Natural killer cell (primary cell): ENCODE results near the gene C11orf52. TPM values are rescaled to one million over a fixed set of nuclear protein-coding genes. Genes with fewer than 3 reads are reported as not detected.
"Not testable (repeated sequence)": the region's sequence is repeated elsewhere in the genome, so short reads cannot be mapped to it uniquely, and the experiment has no call there.

Source experiments
- ATAC-seq, 3 donors: fragments of 150-1000 bp in 2 of 3; fragments of 200-7000 bp in 1 of 3; cut with Tn5 transposase; 1 replicate in 1 of 3; 2 replicates in 2 of 3; pipeline ENCODE4 v1.10.0; 2021; ENCODE audit warnings: mild to moderate bottlenecking in 2 of 3, moderate library complexity in 2 of 3
- DNase-seq, 2 donors: peaks; one replicate each; pipeline versions ENCODE4 v3.0.0 to v3.0.0-alpha.2; 2013 to 2021; ENCODE audit warnings: mixed read lengths in 1 of 2
- H3K27ac ChIP-seq: one replicate; pipeline ENCODE4 v1.5.1; 2013; ENCODE audit warnings: mild to moderate bottlenecking, low read length
- H3K27me3 ChIP-seq: one replicate; pipeline ENCODE4 v1.6.1; 2013; ENCODE audit warnings: low read length; ENCODE audit not compliant: control insufficient read depth, insufficient read depth
- H3K36me3 ChIP-seq: one replicate; pipeline ENCODE4 v1.6.1; 2013; ENCODE audit warnings: low read length; ENCODE audit not compliant: control insufficient read depth, insufficient read depth
- H3K4me1 ChIP-seq: one replicate; pipeline ENCODE4 v1.6.1; 2013; ENCODE audit warnings: low read length; ENCODE audit not compliant: control insufficient read depth, insufficient read depth
- H3K4me3 ChIP-seq: one replicate; pipeline ENCODE4 v1.5.1; 2013; ENCODE audit warnings: low read length
- H3K9me3 ChIP-seq: one replicate; pipeline ENCODE4 v1.6.1; 2013; ENCODE audit warnings: low read length; ENCODE audit not compliant: control insufficient read depth, insufficient read depth
- H3K27ac Mint-ChIP-seq, 2 donors: one replicate each; pipeline ENCODE4 v1.8.0; 2022; ENCODE audit warnings: mild to moderate bottlenecking in 2 of 2, mixed read lengths in 2 of 2, moderate library complexity in 1 of 2
- H3K27me3 Mint-ChIP-seq, 2 donors: one replicate each; pipeline ENCODE4 v1.8.0; 2022; ENCODE audit warnings: low read depth in 2 of 2, mixed read lengths in 2 of 2
- H3K36me3 Mint-ChIP-seq: one replicate; pipeline ENCODE4 v1.8.0; 2022; ENCODE audit warnings: mixed read lengths
- H3K4me1 Mint-ChIP-seq, 2 donors: one replicate each; pipeline ENCODE4 v1.8.0; 2022; ENCODE audit warnings: mixed read lengths in 2 of 2
- H3K4me3 Mint-ChIP-seq: one replicate; pipeline ENCODE4 v1.8.0; 2022; ENCODE audit warnings: mild to moderate bottlenecking, moderate library complexity, mixed read lengths
- H3K9me3 Mint-ChIP-seq, 2 donors: one replicate each; pipeline ENCODE4 v1.8.0; 2022; ENCODE audit warnings: mixed read lengths in 2 of 2
- WGBS: methylation state at CpG from one replicate; pipeline ENCODE4 v1.1.7; 2013; ENCODE audit warnings: missing lambda C conversion rate; ENCODE audit not compliant: insufficient coverage; 5-methylcytosine and 5-hydroxymethylcytosine counted together
- intact Hi-C: fragments of 100-400 bp; cut with micrococcal nuclease; formaldehyde crosslinking; loops from one replicate; pipeline ENCODE4 v1.14.2; 2022
- total RNA-seq, 4 donors: library from RNA; stranded (reverse); fragments of 120-200 nt in 1 of 4; gene quantifications; one replicate each; pipeline versions ENCODE4 v1.2.3 to v1.2.4, GENCODE V29; 2013 to 2022
- TF ChIP-seq, protein P1 (sequence below): fragments of 200-600 bp; IDR thresholded peaks from one replicate; pipeline ENCODE4 v1.8.0; 2022; ENCODE audit warnings: antibody characterized with exemption

Gene C11orf52
- total RNA-seq, 3 donors from 2014 or later (not counting 1 experiment from before 2014, with no cell fraction given): not detected

GRCh38 chr11:111930472-111930871 is 11.8 kb downstream of the C11orf52 start:
- H3K27ac Mint-ChIP-seq: no peak overlapping the region
- H3K9me3 ChIP-seq: no peaks in the 10 kb centered on the region
- no peak overlapping the region for H3K4me3 Mint-ChIP-seq
- no peaks in the 10 kb centered on the region for H3K27me3 Mint-ChIP-seq
- no peak for ATAC-seq
- TF ChIP-seq, protein P1, sequence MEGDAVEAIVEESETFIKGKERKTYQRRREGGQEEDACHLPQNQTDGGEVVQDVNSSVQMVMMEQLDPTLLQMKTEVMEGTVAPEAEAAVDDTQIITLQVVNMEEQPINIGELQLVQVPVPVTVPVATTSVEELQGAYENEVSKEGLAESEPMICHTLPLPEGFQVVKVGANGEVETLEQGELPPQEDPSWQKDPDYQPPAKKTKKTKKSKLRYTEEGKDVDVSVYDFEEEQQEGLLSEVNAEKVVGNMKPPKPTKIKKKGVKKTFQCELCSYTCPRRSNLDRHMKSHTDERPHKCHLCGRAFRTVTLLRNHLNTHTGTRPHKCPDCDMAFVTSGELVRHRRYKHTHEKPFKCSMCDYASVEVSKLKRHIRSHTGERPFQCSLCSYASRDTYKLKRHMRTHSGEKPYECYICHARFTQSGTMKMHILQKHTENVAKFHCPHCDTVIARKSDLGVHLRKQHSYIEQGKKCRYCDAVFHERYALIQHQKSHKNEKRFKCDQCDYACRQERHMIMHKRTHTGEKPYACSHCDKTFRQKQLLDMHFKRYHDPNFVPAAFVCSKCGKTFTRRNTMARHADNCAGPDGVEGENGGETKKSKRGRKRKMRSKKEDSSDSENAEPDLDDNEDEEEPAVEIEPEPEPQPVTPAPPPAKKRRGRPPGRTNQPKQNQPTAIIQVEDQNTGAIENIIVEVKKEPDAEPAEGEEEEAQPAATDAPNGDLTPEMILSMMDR: no peak
- no peaks in the 10 kb centered on the region for H3K27me3 ChIP-seq
- no peaks in the 10 kb centered on the region for H3K36me3 ChIP-seq
- 87% methylated on average over 3 of the region's 4 CpGs for WGBS
- H3K36me3 Mint-ChIP-seq: no peaks in the 10 kb centered on the region
- peaks cover 9 to 28% of the 10 kb centered on the region in 2 donors for H3K4me1 Mint-ChIP-seq
- no peak for DNase-seq
- H3K4me1 ChIP-seq: peaks cover 18% of the 10 kb centered on the region
- intact Hi-C loops: loop anchor here (5.0 kb wide), 1 partner anchor 352 kb away; no protein-coding TSS in a partner anchor
- H3K27ac ChIP-seq: no peak overlapping the region
- no peak overlapping the region for H3K4me3 ChIP-seq
- H3K9me3 Mint-ChIP-seq: no peaks in the 10 kb centered on the region

DNA sequence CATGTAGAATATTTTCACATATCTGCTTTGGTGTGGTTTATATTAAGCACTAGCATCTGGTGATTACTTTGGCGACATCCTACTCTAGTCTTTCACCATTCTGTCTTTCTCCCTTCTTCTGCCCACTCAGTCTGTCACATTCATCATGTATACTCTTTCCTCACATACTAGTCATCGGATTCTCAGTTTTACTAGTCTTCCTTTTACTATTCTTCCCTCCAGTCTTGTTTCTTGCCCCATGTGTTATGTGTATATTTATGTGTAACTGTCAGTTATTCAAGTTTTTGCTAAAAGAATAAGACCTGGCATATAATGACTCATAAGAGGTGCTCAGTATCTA is 13.9 kb downstream of the C11orf52 start:
- ATAC-seq: no peak
- Histone ChIP-seq H3K4me3 (no peak overlapping the region), H3K9me3 (no peaks in the 10 kb centered on the region), H3K4me1 (peaks cover 15% of the 10 kb centered on the region), H3K36me3 (no peaks in the 10 kb centered on the region), H3K27ac (no peak overlapping the region), H3K27me3 (no peaks in the 10 kb centered on the region)
- DNase-seq: no peak
- Mint-ChIP-seq H3K36me3 (no peaks in the 10 kb centered on the region), H3K4me3 (no peak overlapping the region), H3K27me3 (peaks cover 0 to 3% of the 10 kb centered on the region in 2 donors), H3K4me1 (peaks cover 15 to 25% of the 10 kb centered on the region in 2 donors), H3K9me3 (no peaks in the 10 kb centered on the region), H3K27ac (no peak overlapping the region)
- TF ChIP-seq, protein P1: no peak
- 50% methylated on average over 2 of the region's 2 CpGs for WGBS
- intact Hi-C loops: loop anchor here (5.0 kb wide), 1 partner anchor 350 kb away; no protein-coding TSS in a partner anchor

GRCh38 chr11:111933176-111933575 is 14.5 kb downstream of the C11orf52 start:
- not testable (repeated sequence) for H3K9me3 ChIP-seq, DNase-seq, H3K9me3 Mint-ChIP-seq, H3K4me3 Mint-ChIP-seq, H3K4me3 ChIP-seq, H3K27me3 ChIP-seq, H3K36me3 Mint-ChIP-seq, H3K27ac ChIP-seq, H3K27me3 Mint-ChIP-seq, H3K36me3 ChIP-seq, ATAC-seq, H3K27ac Mint-ChIP-seq
- intact Hi-C loops: loop anchor here (5.0 kb wide), 1 partner anchor 349 kb away; no protein-coding TSS in a partner anchor
- peaks cover 19% of the 10 kb centered on the region for H3K4me1 ChIP-seq
- peaks cover 17 to 25% of the 10 kb centered on the region in 2 donors for H3K4me1 Mint-ChIP-seq
- WGBS: 95% methylated on average over 14 of the region's 14 CpGs

DNA sequence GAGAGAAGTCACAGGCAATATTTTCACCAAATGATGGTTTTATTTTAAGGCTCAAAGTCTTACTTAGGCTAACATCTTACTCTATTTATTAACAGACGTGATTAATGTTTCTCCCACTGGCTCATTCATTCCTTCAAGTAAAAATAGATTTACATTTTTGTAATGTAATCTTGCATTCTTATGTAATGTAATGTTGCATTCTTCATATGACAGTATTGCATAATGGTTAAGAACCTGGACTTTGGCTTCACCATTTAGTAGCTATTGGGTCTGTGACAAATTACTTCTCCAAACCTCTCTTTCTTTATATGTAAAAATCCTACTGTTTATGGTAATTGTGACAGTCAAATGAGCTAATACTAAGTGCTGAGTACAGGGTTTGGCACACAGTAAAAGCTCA is 15.2 kb downstream of the C11orf52 start:
- TF ChIP-seq, protein P1: no peak
- WGBS: no CpG with 5 or more reads among the region's 1 CpG
- Histone ChIP-seq H3K27me3 (no peaks in the 10 kb centered on the region), H3K27ac (no peak overlapping the region), H3K9me3 (no peaks in the 10 kb centered on the region), H3K4me1 (peaks cover 25% of the 10 kb centered on the region), H3K36me3 (no peaks in the 10 kb centered on the region), H3K4me3 (no peak overlapping the region)
- peaks cover 0 to 3% of the 10 kb centered on the region in 2 donors for H3K27me3 Mint-ChIP-seq
- no peaks in the 10 kb centered on the region for H3K36me3 Mint-ChIP-seq
- H3K4me3 Mint-ChIP-seq: no peak overlapping the region
- DNase-seq (no peak), ATAC-seq (no peak)
- H3K27ac Mint-ChIP-seq: no peak overlapping the region
- intact Hi-C loops: loop anchor here (5.0 kb wide), 1 partner anchor 348 kb away; no protein-coding TSS in a partner anchor
- H3K4me1 Mint-ChIP-seq: peaks cover 24 to 31% of the 10 kb centered on the region in 2 donors
- H3K9me3 Mint-ChIP-seq: no peaks in the 10 kb centered on the region
